ENCODE data around the gene CENPS.
A peak's percentile ranks its signal among the peaks of the same experiment; 100 is the strongest.

Gene CENPS

DNA sequence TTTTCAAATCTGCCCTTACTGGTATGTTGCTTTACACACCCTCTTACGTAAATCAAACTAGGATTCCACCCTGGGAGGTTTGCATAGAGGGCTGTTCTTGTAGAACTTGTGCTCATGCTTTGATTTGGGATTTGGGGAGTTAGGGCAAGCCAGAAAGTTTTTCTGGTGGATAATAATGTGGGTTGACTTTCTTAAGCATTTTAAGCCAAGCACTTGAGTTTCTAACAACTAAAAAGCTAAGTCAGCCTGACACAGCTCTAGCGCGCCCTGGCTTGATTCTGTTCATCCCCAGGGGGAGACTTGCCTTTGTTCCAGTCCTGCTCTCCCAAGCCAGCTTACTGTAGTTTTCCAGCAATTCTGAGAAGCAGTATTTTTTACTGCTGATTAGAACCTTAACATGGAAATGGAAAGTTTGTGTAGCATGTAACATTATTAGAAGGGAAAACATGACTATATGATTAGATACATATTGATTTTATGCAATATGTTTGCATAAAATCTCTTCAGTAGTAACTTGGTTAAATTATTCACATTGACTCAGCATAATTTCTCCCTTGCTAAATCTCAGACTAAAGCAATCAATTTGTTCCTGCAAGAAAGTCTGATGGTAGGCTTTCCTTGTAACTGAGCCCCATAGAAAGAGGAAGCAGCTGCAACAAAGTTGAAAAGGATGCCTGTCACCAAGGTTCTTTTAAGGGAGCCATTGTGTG lies 42.4 kb upstream of the CENPS start:
- DNase-seq (ENCODE audit: low read depth), result no peak
- no peak overlapping the region for H3K4me3 ChIP-seq (ENCODE audit: control insufficient read depth, low read depth, low read length)
- TF ChIP-seq CTCF (IDR thresholded peaks at IDR 0.05; ENCODE audit: control insufficient read depth, insufficient read depth, low read depth, low read length, missing control alignments), result no peak

DNA sequence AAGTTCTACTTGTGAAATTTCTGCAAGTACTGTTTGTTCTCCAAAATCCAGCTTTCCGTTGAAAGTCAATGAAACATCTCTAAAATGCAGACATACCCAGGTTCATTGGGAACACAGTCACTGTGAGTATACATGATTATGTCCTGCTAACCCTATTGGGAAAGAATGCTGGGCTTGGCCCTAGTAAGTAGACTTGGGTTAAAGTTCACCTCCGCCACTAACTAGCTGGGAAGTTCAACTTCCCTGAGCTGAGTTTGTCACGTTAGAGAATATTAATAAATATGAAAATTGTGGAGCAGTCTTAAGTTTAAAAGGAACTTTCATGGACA lies 41.9 kb upstream of the CENPS start:
- no peak for DNase-seq (ENCODE audit: low read depth)
- no peak overlapping the region for H3K4me3 ChIP-seq (ENCODE audit: control insufficient read depth, low read depth, low read length)
- no peak for TF ChIP-seq CTCF (IDR thresholded peaks at IDR 0.05; ENCODE audit: control insufficient read depth, insufficient read depth, low read depth, low read length, missing control alignments)

GRCh38 chr1:10389271-10389973 lies 40.8 kb upstream of the CENPS start:
- no peak for DNase-seq (ENCODE audit: low read depth)

GRCh38 chr1:10396870-10397269 lies 33.4 kb upstream of the CENPS start:
- TF ChIP-seq CTCF (IDR thresholded peaks at IDR 0.05; ENCODE audit: control insufficient read depth, insufficient read depth, low read depth, low read length, missing control alignments), result no peak
- DNase-seq (ENCODE audit: low read depth), result no peak
- no peak overlapping the region for H3K4me3 ChIP-seq (ENCODE audit: control insufficient read depth, low read depth, low read length)

More at GRCh38 chr1:10389271-10389973, 40.8 kb upstream of the CENPS start:
- H3K4me3 ChIP-seq (ENCODE audit: control insufficient read depth, low read depth, low read length), result no peak overlapping the region
- no peak for TF ChIP-seq CTCF (IDR thresholded peaks at IDR 0.05; ENCODE audit: control insufficient read depth, insufficient read depth, low read depth, low read length, missing control alignments)

- TF ChIP-seq CTCF (IDR thresholded peaks at IDR 0.05; ENCODE audit: control insufficient read depth, insufficient read depth, low read depth, low read length, missing control alignments), result no peak
- H3K4me3 ChIP-seq (ENCODE audit: control insufficient read depth, low read depth, low read length), result peak overlapping the region; percentile 64
- DNase-seq (ENCODE audit: low read depth), result no peak
Measured at GRCh38 chr1:10398278-10398733, 31.9 kb upstream of the CENPS start.

GRCh38 chr1:10398734-10399443 lies 31.3 kb upstream of the CENPS start, which contains the start of gene PGD:
PGD (plus strand) TSS chr1:10399064; CDS start chr1:10399118, 54 bp downstream.
- peak; percentile 87 for DNase-seq (ENCODE audit: low read depth)
- H3K4me3 ChIP-seq (ENCODE audit: control insufficient read depth, low read depth, low read length), result peak within 1 kb of the TSS; percentile 64
- no peak for TF ChIP-seq CTCF (IDR thresholded peaks at IDR 0.05; ENCODE audit: control insufficient read depth, insufficient read depth, low read depth, low read length, missing control alignments)

Measured in AG09309 (cell line).